Heart right ventricle (tissue), 16 donors: ENCODE results near the gene CDKAL1. TPM values are rescaled to one million over a fixed set of nuclear protein-coding genes. Genes with fewer than 3 reads are reported as not detected.

Experiments
- ATAC-seq, 8 donors: fragments of 200-7000 bp; cut with Tn5 transposase; one replicate each; pipeline ENCODE4 v1.9.1; 2020; ENCODE audit warnings: mild to moderate bottlenecking in 8 of 8, moderate library complexity in 8 of 8, moderate number of reproducible peaks in 1 of 8
- DNase-seq, 2 donors: peaks; one replicate each; pipeline ENCODE4 v3.0.0-alpha.2; 2020
- H3K27ac ChIP-seq, 10 donors: fragments of 200-600 bp; sonication (generic) in 2 of 10; one replicate each; pipeline versions ENCODE4 v1.5.0 to v1.8.0; 2020 to 2022; ENCODE audit warnings: mild to moderate bottlenecking in 3 of 10
- H3K27me3 ChIP-seq, 7 donors: fragments of 200-600 bp; one replicate each; pipeline ENCODE4 v1.8.0; 2021 to 2022; ENCODE audit warnings: mild to moderate bottlenecking in 2 of 7
- H3K36me3 ChIP-seq, 9 donors: fragments of 200-600 bp; sonication (generic) in 1 of 9; one replicate each; pipeline versions ENCODE4 v1.5.0 to v1.8.0; 2020 to 2022; ENCODE audit warnings: mild to moderate bottlenecking in 2 of 9
- H3K4me1 ChIP-seq, 9 donors: fragments of 200-600 bp; sonication (generic) in 1 of 9; one replicate each; pipeline versions ENCODE4 v1.5.0 to v1.8.0; 2020 to 2022; ENCODE audit warnings: mild to moderate bottlenecking in 4 of 9
- H3K4me3 ChIP-seq, 10 donors: fragments of 200-600 bp; sonication (generic) in 2 of 10; one replicate each; pipeline versions ENCODE4 v1.5.0 to v1.8.0; 2020 to 2022; ENCODE audit warnings: mild to moderate bottlenecking in 7 of 10, moderate library complexity in 2 of 10
- H3K9me3 ChIP-seq, 11 donors: fragments of 200-600 bp in 10 of 11; sonication (generic) in 2 of 11; one replicate each; pipeline versions ENCODE4 v1.5.0 to v1.8.0; 2013 to 2022; ENCODE audit warnings: mild to moderate bottlenecking in 2 of 11, control low read depth in 1 of 11, moderate library complexity in 1 of 11
- CTCF ChIP-seq, 9 donors: fragments of 200-600 bp; sonication (generic) in 2 of 9; IDR thresholded peaks; one replicate each; pipeline versions ENCODE4 v1.5.0 to v1.8.0; 2021 to 2022; ENCODE audit warnings: antibody characterized with exemption in 9 of 9, mild to moderate bottlenecking in 5 of 9, moderate library complexity in 1 of 9
- WGBS, 2 donors: extraction: QIAGEN DNeasy Blood & Tissue Kit; methylation state at CpG; one replicate each; pipeline ENCODE4 v1.1.7; 2013; ENCODE audit warnings: inconsistent platforms in 1 of 2; 5-methylcytosine and 5-hydroxymethylcytosine counted together
- intact Hi-C, 10 donors: fragments of 100-400 bp; cut with DNase I; formaldehyde crosslinking; loops; one replicate each; pipeline versions ENCODE4 v1.11.1 to v1.14.2; 2022
- polyA plus RNA-seq, 2 donors: library from polyadenylated mRNA; stranded (reverse); fragments of 200-250 nt; gene quantifications; one replicate each; pipeline ENCODE4 v1.2.3, GENCODE V29; 2013
- total RNA-seq, 10 donors: library from RNA; stranded (reverse); fragmentation: NEBNext Ultra II Directional in 3 of 10; extraction: Animal tissue kit (Norgen Biotek cat#: 25700) in 3 of 10; gene quantifications; one replicate each; pipeline versions ENCODE4 v1.2.1 to v1.2.4, GENCODE V29; 2021 to 2023
- donor health status: Arrhythmogenic right ventricular cardiomyopathy.
- donor health status: ischemic (EF 13 %, LVEDD 7.1; RV severe dilation, severe dysfunction).
- donor health status: healthy with polysubstance abuse.
- donor health status: DM: no; HTN: yes; CAD: no.
- donor health status: DM: no; HTN: no; CAD: no.
- donor health status: ischemic (EF 25% LVEDD 6.9; RV normal size, moderate dysfunction).
- donor health status: ischemic (EF 25% LVEDD 5.7; RV mildly dilated, moderate dysfunction).
- donor health status: healthy.
- donor health status: DM: yes; HTN: yes; CAD: no.
- donor health status: Ischemic cardiomyopathy.
- donor health status: ischemic (EF 35%, LVEDD 5.7; RV mildly dilated, moderate dysfunction).
- donor health status: nonischemic (EF 11% LVEDD 7.7; RV severe dilation, severe dysfunction).
- donor health status: DM: yes; HTN: yes; CAD: no.
- donor health status: PGD.
- donor health status: ischemic (EF 29% LVEDD 5.4; RV normal size, mild dysfunction).
- donor health status: nonischemic (EF 23%, LVEDD 6.1; RV moderate dilation, normal function).

The CDKAL1 gene
- total and polyA plus RNA-seq, 12 donors, result 3.2 to 14.0 (median 10.6) TPM

- H3K36me3 ChIP-seq, result no peaks in the 10 kb centered on the region
- peaks cover 0 to 21% (median 6%) of the 10 kb centered on the region in 9 donors for H3K4me1 ChIP-seq
- H3K4me3 ChIP-seq, result no peak overlapping the region
- intact Hi-C loops, result no loop called here
- peak in 4 of 8 donors; percentile 47 to 59 (median 53) for ATAC-seq
- no peak overlapping the region for H3K27ac ChIP-seq
- no peaks in the 10 kb centered on the region for H3K9me3 ChIP-seq
- no peaks in the 10 kb centered on the region for H3K27me3 ChIP-seq
- TF ChIP-seq CTCF (IDR thresholded peaks at IDR 0.05), result no peak
- WGBS, 2 donors, result 48 to 64% methylated on average over 2 of the region's 2 CpGs
- DNase-seq, result no peak
Observed at GRCh38 chr6:21166754-21167153, 632.5 kb downstream of the CDKAL1 start.

- intact Hi-C loops, result no loop called here
- no peaks in the 10 kb centered on the region for H3K9me3 ChIP-seq
- 54 to 66% methylated on average over 6 of the region's 6 CpGs for WGBS, 2 donors
- no peaks in the 10 kb centered on the region for H3K27me3 ChIP-seq
- H3K36me3 ChIP-seq, result no peaks in the 10 kb centered on the region
- peaks cover 0 to 21% (median 6%) of the 10 kb centered on the region in 9 donors for H3K4me1 ChIP-seq
- ATAC-seq (no peak), DNase-seq (no peak)
- H3K27ac ChIP-seq, result no peak overlapping the region
- no peak overlapping the region for H3K4me3 ChIP-seq
- no peak for TF ChIP-seq CTCF (IDR thresholded peaks at IDR 0.05)
Observed at GRCh38 chr6:21167790-21168189, 633.5 kb downstream of the CDKAL1 start.

- ATAC-seq (no peak), DNase-seq (no peak)
- intact Hi-C loops, result no loop called here
- Histone ChIP-seq H3K9me3 (no peaks in the 10 kb centered on the region), H3K27me3 (no peaks in the 10 kb centered on the region), H3K4me1 (peaks cover 0 to 13% (median 5%) of the 10 kb centered on the region in 9 donors), H3K27ac (no peak overlapping the region), H3K36me3 (no peaks in the 10 kb centered on the region), H3K4me3 (no peak overlapping the region)
- WGBS, 2 donors, result 95% methylated on average over 4 of the region's 4 CpGs
- no peak for TF ChIP-seq CTCF (IDR thresholded peaks at IDR 0.05)
Observed at GRCh38 chr6:21171801-21172200, 637.5 kb downstream of the CDKAL1 start.

GRCh38 chr6:21173031-21173430 lies 638.8 kb downstream of the CDKAL1 start:
- H3K27ac ChIP-seq, result no peak overlapping the region
- ATAC-seq, result no peak
- no peak overlapping the region for H3K4me3 ChIP-seq
- no peaks in the 10 kb centered on the region for H3K9me3 ChIP-seq
- WGBS, 2 donors, result 87% methylated on average over 2 of the region's 2 CpGs
- H3K27me3 ChIP-seq, result no peaks in the 10 kb centered on the region
- no peak for DNase-seq
- no peaks in the 10 kb centered on the region for H3K36me3 ChIP-seq
- no peak for TF ChIP-seq CTCF (IDR thresholded peaks at IDR 0.05)
- intact Hi-C loops, result no loop called here
- H3K4me1 ChIP-seq, result peaks cover 0 to 5% (median 0%) of the 10 kb centered on the region in 9 donors
